AG09309 (cell line): ENCODE results near the gene TMEM236.

ENCODE experiments used
- DNase-seq: peaks from one replicate; pipeline ENCODE4 v3.0.0-alpha.2; 2010; ENCODE audit warnings: low read depth
- H3K4me3 ChIP-seq: 2 replicates; pipeline ENCODE4 v1.5.1; 2011; ENCODE audit warnings: mild to moderate bottlenecking, low read depth, low read length, moderate library complexity; ENCODE audit not compliant: control insufficient read depth
- CTCF ChIP-seq: IDR thresholded peaks from 2 replicates; pipeline ENCODE4 v1.5.1; 2011; ENCODE audit warnings: mild to moderate bottlenecking, low read depth, low read length, inconsistent platforms; ENCODE audit not compliant: insufficient read depth, control insufficient read depth; ENCODE audit errors: missing control alignments

The TMEM236 gene

DNA sequence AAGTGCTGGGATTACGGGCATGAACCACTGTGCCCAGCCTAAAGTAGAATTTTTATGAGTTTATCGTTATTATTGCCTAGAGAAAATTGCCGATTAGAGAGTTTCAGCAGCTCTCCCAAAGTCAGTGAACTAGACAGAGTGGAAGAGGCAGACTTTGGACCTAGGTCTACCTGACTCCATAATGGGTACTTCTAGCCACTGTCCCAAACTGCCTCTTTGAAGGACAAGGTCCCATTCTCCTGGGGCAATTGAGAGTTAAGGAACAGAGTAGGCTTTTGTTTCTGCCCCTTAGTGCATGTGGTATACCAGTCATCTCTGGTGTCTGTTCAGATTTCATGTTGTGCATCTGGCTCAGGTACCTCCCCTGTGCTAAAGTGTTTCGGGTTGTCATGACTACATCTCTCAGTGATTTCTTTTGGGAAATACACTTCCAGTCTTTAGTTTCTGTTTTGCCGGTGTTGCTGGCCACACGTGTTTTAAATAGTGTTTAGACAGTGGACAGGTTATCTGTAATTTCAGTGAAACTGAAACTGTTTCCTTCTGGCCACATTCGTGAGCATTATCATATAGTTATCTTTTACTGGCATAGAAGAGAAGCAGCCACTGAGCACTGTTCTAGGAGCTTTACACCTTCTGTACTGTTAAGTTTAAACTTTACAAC is 4.7 kb downstream of the TMEM236 start:
- no peak for TF ChIP-seq CTCF
- no peak overlapping the region for H3K4me3 ChIP-seq
- no peak for DNase-seq

- no peak for TF ChIP-seq CTCF
- no peak for DNase-seq
- H3K4me3 ChIP-seq: no peak overlapping the region
Measured at GRCh38 chr10:17758200-17758599, 6.2 kb downstream of the TMEM236 start.

DNA sequence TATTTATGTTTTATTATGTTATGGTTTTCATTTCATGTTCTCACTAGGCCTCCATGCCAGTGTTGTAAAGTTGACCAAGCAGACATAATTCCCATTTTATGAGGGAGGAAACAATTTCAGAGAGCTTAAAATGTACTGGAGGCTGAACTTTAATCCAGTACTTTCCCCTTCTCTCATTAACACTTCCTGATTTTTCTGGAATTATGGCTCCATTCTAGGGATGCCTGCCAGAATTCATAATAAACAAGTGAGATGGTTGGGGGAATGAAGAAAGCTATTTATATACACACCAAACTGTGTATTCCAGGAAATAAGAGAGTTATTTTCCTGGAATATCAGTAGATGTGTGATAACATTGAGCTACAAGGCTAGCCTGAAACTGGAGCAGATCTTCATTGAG is 6.9 kb downstream of the TMEM236 start:
- no peak overlapping the region for H3K4me3 ChIP-seq
- no peak for TF ChIP-seq CTCF
- no peak for DNase-seq

GRCh38 chr10:17764142-17764541 is 12.1 kb downstream of the TMEM236 start:
- TF ChIP-seq CTCF: no peak
- no peak for DNase-seq
- no peak overlapping the region for H3K4me3 ChIP-seq

GRCh38 chr10:17765602-17766001 is 13.6 kb downstream of the TMEM236 start:
- DNase-seq: no peak
- H3K4me3 ChIP-seq: no peak overlapping the region
- no peak for TF ChIP-seq CTCF

GRCh38 chr10:17766731-17767130 is 14.7 kb downstream of the TMEM236 start:
- DNase-seq: no peak
- TF ChIP-seq CTCF: no peak
- no peak overlapping the region for H3K4me3 ChIP-seq
